HL-60 (cell line): Measurements from ENCODE around the gene GRID1.

ENCODE experiments used
- CTCF ChIP-seq: IDR thresholded peaks from one replicate; pipeline ENCODE4 v1.5.1; 2011; ENCODE audit warnings: low read length, control low read depth, inconsistent platforms; ENCODE audit not compliant: insufficient read depth
- GABPA ChIP-seq: IDR thresholded peaks from 2 replicates; pipeline ENCODE4 v1.6.1; 2012; ENCODE audit warnings: low read depth
- POLR2AphosphoS5 ChIP-seq: IDR thresholded peaks from 2 replicates; pipeline ENCODE4 v1.6.1; 2012; ENCODE audit warnings: low read depth
- REST ChIP-seq: IDR thresholded peaks from 2 replicates; pipeline ENCODE4 v1.6.1; 2012; ENCODE audit warnings: low read depth; ENCODE audit not compliant: insufficient replicate concordance
- SPI1 ChIP-seq: IDR thresholded peaks from 2 replicates; pipeline ENCODE4 v1.6.1; 2012; ENCODE audit warnings: low read depth, mild to moderate bottlenecking, borderline replicate concordance

GRCh38 chr10:85619832-85620231, 746.8 kb downstream of the GRID1 start:
- TF ChIP-seq CTCF (no peak), POLR2AphosphoS5 (no peak), GABPA (no peak), REST (no peak), SPI1 (no peak)
